ENCODE measurements around the gene SLC22A23. TPM values are rescaled to one million over a fixed set of nuclear protein-coding genes. Genes with fewer than 3 reads are reported as not detected.

Gene SLC22A23
- total RNA-seq, 1 donor from 2014 or later = 19.4 TPM

DNA sequence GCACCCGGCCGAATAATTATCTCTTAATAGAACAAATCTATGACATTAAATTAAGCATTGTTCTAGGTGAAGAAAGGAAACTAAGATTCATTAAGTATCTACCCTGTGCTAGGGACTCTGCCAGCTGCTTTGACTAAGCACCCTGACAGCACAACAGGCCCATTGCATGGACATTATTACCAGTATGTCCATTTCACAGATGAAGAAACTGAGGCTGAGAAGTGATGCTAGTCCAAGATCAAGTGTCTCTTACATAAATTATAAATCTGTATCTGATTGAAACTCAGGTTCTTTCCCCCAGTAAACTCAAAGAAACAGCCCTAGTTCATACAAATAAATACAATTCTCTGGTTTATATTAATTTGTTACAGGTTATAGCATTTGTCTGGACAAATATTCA lies 31.3 kb downstream of the SLC22A23 start:
- Mint-ChIP-seq H3K27me3 (peaks cover 16% of the 10 kb centered on the region), H3K4me1 (ENCODE audit: low read depth) (no peaks in the 10 kb centered on the region), H3K27ac (no peak overlapping the region), H3K36me3 (ENCODE audit: insufficient read depth) (no peaks in the 10 kb centered on the region), H3K4me3 (ENCODE audit: low read depth) (no peak overlapping the region), H3K9me3 (ENCODE audit: low read depth) (no peaks in the 10 kb centered on the region)
- TF ChIP-seq, protein P1, sequence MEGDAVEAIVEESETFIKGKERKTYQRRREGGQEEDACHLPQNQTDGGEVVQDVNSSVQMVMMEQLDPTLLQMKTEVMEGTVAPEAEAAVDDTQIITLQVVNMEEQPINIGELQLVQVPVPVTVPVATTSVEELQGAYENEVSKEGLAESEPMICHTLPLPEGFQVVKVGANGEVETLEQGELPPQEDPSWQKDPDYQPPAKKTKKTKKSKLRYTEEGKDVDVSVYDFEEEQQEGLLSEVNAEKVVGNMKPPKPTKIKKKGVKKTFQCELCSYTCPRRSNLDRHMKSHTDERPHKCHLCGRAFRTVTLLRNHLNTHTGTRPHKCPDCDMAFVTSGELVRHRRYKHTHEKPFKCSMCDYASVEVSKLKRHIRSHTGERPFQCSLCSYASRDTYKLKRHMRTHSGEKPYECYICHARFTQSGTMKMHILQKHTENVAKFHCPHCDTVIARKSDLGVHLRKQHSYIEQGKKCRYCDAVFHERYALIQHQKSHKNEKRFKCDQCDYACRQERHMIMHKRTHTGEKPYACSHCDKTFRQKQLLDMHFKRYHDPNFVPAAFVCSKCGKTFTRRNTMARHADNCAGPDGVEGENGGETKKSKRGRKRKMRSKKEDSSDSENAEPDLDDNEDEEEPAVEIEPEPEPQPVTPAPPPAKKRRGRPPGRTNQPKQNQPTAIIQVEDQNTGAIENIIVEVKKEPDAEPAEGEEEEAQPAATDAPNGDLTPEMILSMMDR (IDR thresholded peaks at IDR 0.05; ENCODE audit: unreplicated experiment) = no peak
- DNase-seq (ENCODE audit: low spot score, unreplicated experiment) = no peak

DNA sequence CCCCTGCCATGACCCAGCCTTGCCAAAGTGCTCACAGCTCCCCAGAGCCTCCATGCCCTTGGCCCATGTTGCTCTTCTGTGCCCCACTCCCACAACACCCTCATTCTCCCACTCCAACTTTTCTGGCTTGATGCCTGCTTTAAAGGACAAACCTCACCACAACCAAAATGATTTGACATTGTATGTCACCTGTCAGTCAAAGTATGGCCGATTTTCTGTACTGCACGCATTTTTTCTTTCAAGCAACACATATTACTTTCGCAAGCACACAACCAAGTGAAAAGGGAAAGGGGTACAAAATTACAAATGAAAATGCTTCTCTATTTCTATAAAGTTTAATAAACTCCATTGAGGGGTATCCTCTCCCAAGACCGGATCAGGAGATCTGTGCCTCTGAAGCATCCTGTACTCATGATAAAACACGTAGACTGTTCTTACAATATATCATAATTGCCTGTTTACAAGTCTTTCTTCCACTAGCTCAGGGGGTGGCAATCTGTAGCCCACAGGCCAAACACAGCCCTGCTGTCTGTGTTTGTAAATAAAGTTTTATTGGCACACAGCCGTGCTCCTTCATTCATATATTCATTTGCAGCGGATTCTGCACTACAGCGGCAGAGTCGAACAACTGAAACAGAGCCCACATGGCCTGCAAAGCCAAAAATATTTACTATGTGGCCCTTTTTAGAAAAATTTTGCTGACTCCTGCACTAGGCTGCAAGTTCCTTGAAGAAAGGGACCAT lies 32.5 kb downstream of the SLC22A23 start:
- DNase-seq (ENCODE audit: low spot score, unreplicated experiment) = no peak
- H3K4me3 Mint-ChIP-seq (ENCODE audit: low read depth) = no peak overlapping the region
- H3K36me3 Mint-ChIP-seq (ENCODE audit: insufficient read depth) = no peaks in the 10 kb centered on the region
- no peaks in the 10 kb centered on the region for H3K9me3 Mint-ChIP-seq (ENCODE audit: low read depth)
- no peak overlapping the region for H3K27ac Mint-ChIP-seq
- TF ChIP-seq, protein P1 (IDR thresholded peaks at IDR 0.05; ENCODE audit: unreplicated experiment) = no peak
- peaks cover 16% of the 10 kb centered on the region for H3K27me3 Mint-ChIP-seq
- H3K4me1 Mint-ChIP-seq (ENCODE audit: low read depth) = peaks cover 3% of the 10 kb centered on the region

DNA sequence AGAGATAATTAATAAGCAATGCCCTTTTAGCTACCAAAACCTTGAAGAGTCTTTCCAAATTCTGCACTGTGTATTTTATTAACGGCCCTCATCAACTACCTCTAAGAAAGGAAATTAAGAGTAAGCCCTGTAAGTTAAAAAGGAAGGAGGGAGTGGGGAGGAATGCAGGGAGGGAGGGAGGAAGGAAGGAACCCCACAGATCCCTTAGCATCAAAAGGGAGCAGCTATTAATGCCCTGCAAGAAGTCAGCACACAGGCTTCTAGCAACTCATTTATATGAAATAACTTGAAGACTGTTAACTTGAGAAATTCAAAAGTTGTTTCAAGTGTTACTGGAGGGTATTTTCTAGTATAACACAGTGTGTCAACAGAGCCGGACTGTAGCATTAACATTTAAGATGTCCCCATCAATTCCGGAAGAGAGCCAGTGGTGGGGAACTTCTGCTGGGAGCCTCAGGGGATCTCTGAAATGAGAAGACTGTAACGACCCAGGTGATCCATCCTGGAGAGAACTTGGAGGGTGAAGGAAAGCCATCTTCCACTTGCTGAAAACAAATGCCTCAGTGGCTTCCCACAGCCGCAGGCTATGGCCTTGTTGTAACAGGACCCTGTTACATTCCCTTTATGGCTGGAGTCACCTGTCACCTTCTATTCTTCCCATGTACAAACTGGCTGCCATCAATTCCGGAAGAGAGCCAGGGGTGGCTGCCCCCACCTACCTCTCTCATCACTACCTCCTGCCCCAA lies 33.2 kb downstream of the SLC22A23 start:
- no peaks in the 10 kb centered on the region for H3K9me3 Mint-ChIP-seq (ENCODE audit: low read depth)
- H3K27ac Mint-ChIP-seq = no peak overlapping the region
- H3K27me3 Mint-ChIP-seq = peaks cover 16% of the 10 kb centered on the region
- H3K36me3 Mint-ChIP-seq (ENCODE audit: insufficient read depth) = no peaks in the 10 kb centered on the region
- no peak overlapping the region for H3K4me3 Mint-ChIP-seq (ENCODE audit: low read depth)
- no peak for DNase-seq (ENCODE audit: low spot score, unreplicated experiment)
- TF ChIP-seq, protein P1 (IDR thresholded peaks at IDR 0.05; ENCODE audit: unreplicated experiment) = no peak
- peaks cover 4% of the 10 kb centered on the region for H3K4me1 Mint-ChIP-seq (ENCODE audit: low read depth)

DNA sequence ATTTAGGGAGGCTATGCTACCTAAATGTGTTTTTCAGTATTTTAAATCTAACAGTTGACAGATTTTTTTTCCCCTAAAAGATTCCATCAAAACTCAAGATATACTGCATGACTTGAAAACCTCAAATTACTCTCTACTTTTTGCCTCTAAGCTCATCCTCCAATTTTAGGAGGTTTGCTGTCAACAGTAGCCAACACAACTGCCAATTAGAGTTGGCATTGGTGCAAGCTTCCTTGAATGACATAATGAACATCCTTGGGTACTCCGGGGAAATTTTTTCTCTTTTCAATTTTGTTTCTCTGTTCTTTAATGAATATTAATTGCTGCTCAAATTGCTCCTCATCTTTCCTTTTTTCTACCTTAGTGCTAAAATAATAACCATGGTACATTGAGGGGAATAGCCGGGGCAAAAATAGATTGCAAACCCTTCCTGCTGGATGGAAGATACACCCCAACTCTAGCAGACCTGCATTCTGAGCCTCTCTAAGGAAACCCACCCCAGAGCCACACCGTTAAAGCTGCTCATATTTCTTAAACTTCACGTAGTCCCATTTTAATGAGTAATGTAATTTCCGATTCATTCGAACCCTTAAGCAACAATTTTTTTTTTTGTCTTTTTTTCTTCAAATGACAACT lies 34.3 kb downstream of the SLC22A23 start:
- H3K27ac Mint-ChIP-seq = no peak overlapping the region
- H3K4me1 Mint-ChIP-seq (ENCODE audit: low read depth) = peaks cover 11% of the 10 kb centered on the region
- H3K4me3 Mint-ChIP-seq (ENCODE audit: low read depth) = no peak overlapping the region

More for the DNA sequence above, 34.3 kb downstream of the SLC22A23 start:
- H3K9me3 Mint-ChIP-seq (ENCODE audit: low read depth) = no peaks in the 10 kb centered on the region
- TF ChIP-seq, protein P1 (IDR thresholded peaks at IDR 0.05; ENCODE audit: unreplicated experiment) = no peak
- no peaks in the 10 kb centered on the region for H3K36me3 Mint-ChIP-seq (ENCODE audit: insufficient read depth)
- no peak for DNase-seq (ENCODE audit: low spot score, unreplicated experiment)
- peaks cover 16% of the 10 kb centered on the region for H3K27me3 Mint-ChIP-seq
